SJSA1 (cell line): ENCODE measurements around the gene SPATA25. TPM values are rescaled to one million over a fixed set of nuclear protein-coding genes. Genes with fewer than 3 reads are reported as not detected.

Source experiments
- DNase-seq, 2 experiments: peaks; one replicate each; pipeline ENCODE4 v3.0.0-alpha.2; 2015 to 2020; ENCODE audit warnings: low spot score in 2 of 2, low read depth in 1 of 2
- H3K27ac ChIP-seq: fragments of 250-450 bp; sonication (Bioruptor Pico); 2 replicates; pipeline ENCODE4 v1.5.1; 2020; ENCODE audit warnings: mild to moderate bottlenecking, moderate library complexity
- H3K27me3 ChIP-seq: fragments of 250-450 bp; sonication (Bioruptor Pico); replicated peaks from 2 replicates; pipeline ENCODE4 v1.5.1; 2020; ENCODE audit warnings: mild to moderate bottlenecking, moderate library complexity
- H3K36me3 ChIP-seq: fragments of 250-450 bp; sonication (Bioruptor Pico); 2 replicates; pipeline ENCODE4 v1.5.1; 2020; ENCODE audit warnings: mild to moderate bottlenecking
- H3K4me1 ChIP-seq: fragments of 250-450 bp; sonication (Bioruptor Pico); replicated peaks from 2 replicates; pipeline ENCODE4 v1.6.1; 2021; ENCODE audit warnings: mild to moderate bottlenecking
- H3K4me3 ChIP-seq: fragments of 250-450 bp; sonication (Bioruptor Pico); 2 replicates; pipeline ENCODE4 v1.5.1; 2020; ENCODE audit warnings: mild to moderate bottlenecking
- H3K9me3 ChIP-seq: fragments of 250-450 bp; sonication (Bioruptor Pico); replicated peaks from 2 replicates; pipeline ENCODE4 v1.5.1; 2020; ENCODE audit warnings: mild to moderate bottlenecking
- total RNA-seq: library from RNA; depleted of rRNA; stranded (reverse); fragments of >200 nt; shearing (Covaris generic); gene quantifications from 2 replicates; pipeline ENCODE4 v1.2.3, GENCODE V29; 2014

The SPATA25 gene
- total RNA-seq, 1 experiment from 2014 or later, result 0.89 TPM

DNA sequence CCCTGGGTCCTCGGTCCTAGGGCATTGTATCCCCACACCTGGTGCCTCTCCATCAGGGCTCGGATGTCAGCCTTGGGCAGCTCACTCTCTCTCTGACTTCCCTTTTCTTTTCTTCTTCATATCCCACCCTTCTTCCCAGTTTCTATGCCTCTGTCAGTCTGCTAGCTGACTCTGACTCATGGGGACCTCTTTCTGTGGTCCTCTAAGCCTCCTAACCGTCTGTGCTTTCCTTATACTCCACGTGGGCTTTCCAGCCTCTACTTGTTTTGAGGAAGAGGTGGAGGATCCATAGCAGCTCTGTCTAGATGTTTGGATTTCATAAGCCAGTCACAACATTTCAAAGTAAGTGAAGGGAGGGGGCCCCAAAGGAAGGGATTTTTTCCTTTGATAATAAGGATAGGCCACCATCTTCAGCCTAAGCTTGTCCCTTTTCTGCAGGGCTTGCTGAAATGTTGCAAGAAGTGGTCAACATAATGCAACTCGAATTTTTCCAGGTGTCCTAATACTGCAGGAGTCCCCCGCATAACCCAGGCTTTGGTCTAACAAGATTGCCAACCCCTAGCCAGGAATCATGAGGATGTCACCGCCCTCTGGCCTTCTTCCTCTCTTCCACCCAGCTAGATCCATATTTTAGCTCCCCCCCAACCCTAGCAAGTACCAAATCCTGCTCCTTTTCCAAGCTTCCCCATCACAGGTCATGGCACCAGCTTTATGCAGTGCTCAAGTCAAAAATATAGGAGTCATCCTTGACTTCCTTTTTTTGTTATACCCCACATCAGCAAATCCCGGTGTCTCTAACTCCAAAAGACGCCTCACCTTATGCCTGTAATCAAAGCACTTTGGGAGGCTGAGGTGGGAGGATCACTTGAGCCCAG, 33.3 kb upstream of the SPATA25 start:
- H3K27ac ChIP-seq, result no peak overlapping the region
- H3K36me3 ChIP-seq, result no peaks in the 10 kb centered on the region
- no peaks in the 10 kb centered on the region for H3K27me3 ChIP-seq
- H3K9me3 ChIP-seq, result no peaks in the 10 kb centered on the region
- no peak for DNase-seq
- H3K4me3 ChIP-seq, result no peak overlapping the region
- H3K4me1 ChIP-seq, result peaks cover 5% of the 10 kb centered on the region

GRCh38 chr20:45919542-45920399, 32.3 kb upstream of the SPATA25 start:
- no peak for DNase-seq
- no peaks in the 10 kb centered on the region for H3K36me3 ChIP-seq
- no peak overlapping the region for H3K27ac ChIP-seq
- H3K4me1 ChIP-seq, result peaks cover 5% of the 10 kb centered on the region
- no peaks in the 10 kb centered on the region for H3K27me3 ChIP-seq
- no peak overlapping the region for H3K4me3 ChIP-seq
- no peaks in the 10 kb centered on the region for H3K9me3 ChIP-seq

GRCh38 chr20:45918779-45919537, 31.5 kb upstream of the SPATA25 start:
- no peaks in the 10 kb centered on the region for H3K27me3 ChIP-seq
- no peak for DNase-seq
- H3K4me3 ChIP-seq, result no peak overlapping the region
- H3K36me3 ChIP-seq, result no peaks in the 10 kb centered on the region
- no peak overlapping the region for H3K27ac ChIP-seq
- H3K9me3 ChIP-seq, result no peaks in the 10 kb centered on the region
- peaks cover under 1% of the 10 kb centered on the region for H3K4me1 ChIP-seq

- no peak overlapping the region for H3K27ac ChIP-seq
Observed at GRCh38 chr20:45918182-45918737, 30.8 kb upstream of the SPATA25 start.

GRCh38 chr20:45917790-45918141, 30.3 kb upstream of the SPATA25 start:
- Histone ChIP-seq H3K27me3 (no peaks in the 10 kb centered on the region), H3K9me3 (no peaks in the 10 kb centered on the region), H3K4me1 (no peaks in the 10 kb centered on the region), H3K4me3 (no peak overlapping the region), H3K27ac (no peak overlapping the region), H3K36me3 (no peaks in the 10 kb centered on the region)
- no peak for DNase-seq

More at GRCh38 chr20:45918182-45918737, 30.8 kb upstream of the SPATA25 start:
- Histone ChIP-seq H3K4me3 (no peak overlapping the region), H3K9me3 (no peaks in the 10 kb centered on the region), H3K27me3 (no peaks in the 10 kb centered on the region), H3K4me1 (no peaks in the 10 kb centered on the region), H3K36me3 (no peaks in the 10 kb centered on the region)
- no peak for DNase-seq

DNA sequence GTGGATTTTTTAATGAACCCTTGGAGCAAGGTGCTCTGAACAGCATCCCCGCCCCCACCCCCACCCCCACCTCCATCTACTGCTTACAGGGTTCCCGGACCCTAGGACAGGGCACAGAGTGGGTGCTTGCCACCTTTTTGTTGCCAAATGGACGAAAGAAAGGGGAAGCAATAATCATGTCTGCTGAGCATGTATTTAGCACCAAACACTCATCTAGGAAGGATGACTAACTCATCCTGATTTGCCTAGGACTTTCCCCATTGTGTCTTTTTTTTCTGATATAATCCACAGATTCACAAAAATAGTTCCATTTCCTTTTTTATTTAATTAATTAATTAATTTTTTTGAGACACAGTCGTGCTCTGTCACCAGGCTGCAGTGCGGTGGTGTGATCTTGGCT, 25.7 kb upstream of the SPATA25 start:
- Histone ChIP-seq H3K4me1 (peaks cover 13% of the 10 kb centered on the region), H3K27ac (no peak overlapping the region), H3K36me3 (no peaks in the 10 kb centered on the region), H3K4me3 (no peak overlapping the region), H3K9me3 (no peaks in the 10 kb centered on the region), H3K27me3 (no peaks in the 10 kb centered on the region)
- no peak for DNase-seq

DNA sequence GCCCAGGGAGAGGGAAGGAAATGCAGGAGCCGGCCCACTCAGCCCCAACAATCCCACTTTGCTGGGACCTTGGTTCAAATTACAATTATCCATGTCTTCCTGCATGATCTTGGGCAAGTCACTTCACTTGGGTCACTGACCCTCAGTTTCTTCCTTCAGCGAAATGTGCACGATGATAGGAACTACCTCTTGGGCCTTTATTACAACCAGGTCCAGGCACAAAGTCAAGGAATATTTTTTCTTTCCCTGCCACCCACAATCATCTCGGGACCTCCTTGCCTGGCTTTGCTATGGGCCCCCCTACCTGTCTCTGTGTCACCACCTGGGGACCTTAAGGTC, 24.9 kb upstream of the SPATA25 start:
- peak overlapping the region; percentile 27; the same call in 1 of the 2 replicates for H3K4me3 ChIP-seq
- no peaks in the 10 kb centered on the region for H3K9me3 ChIP-seq
- no peaks in the 10 kb centered on the region for H3K36me3 ChIP-seq
- H3K4me1 ChIP-seq, result peaks cover 13% of the 10 kb centered on the region
- H3K27me3 ChIP-seq, result no peaks in the 10 kb centered on the region
- H3K27ac ChIP-seq, result no peak overlapping the region
- no peak for DNase-seq

GRCh38 chr20:45911486-45912343, 24.3 kb upstream of the SPATA25 start, which contains the start of gene PLTP:
Gene PLTP (minus strand): TSS chr20:45912155. CDS start chr20:45911452, 703 bp downstream.
- H3K27me3 ChIP-seq, result no peaks in the 10 kb centered on the region
- H3K27ac ChIP-seq, result no peak within 1 kb of the TSS
- peak; percentile 56 to 74 for DNase-seq
- H3K4me3 ChIP-seq, result peak within 1 kb of the TSS; percentile 27
- peaks cover 13% of the 10 kb centered on the region for H3K4me1 ChIP-seq
- H3K9me3 ChIP-seq, result no peaks in the 10 kb centered on the region
- H3K36me3 ChIP-seq, result no peaks in the 10 kb centered on the region

DNA sequence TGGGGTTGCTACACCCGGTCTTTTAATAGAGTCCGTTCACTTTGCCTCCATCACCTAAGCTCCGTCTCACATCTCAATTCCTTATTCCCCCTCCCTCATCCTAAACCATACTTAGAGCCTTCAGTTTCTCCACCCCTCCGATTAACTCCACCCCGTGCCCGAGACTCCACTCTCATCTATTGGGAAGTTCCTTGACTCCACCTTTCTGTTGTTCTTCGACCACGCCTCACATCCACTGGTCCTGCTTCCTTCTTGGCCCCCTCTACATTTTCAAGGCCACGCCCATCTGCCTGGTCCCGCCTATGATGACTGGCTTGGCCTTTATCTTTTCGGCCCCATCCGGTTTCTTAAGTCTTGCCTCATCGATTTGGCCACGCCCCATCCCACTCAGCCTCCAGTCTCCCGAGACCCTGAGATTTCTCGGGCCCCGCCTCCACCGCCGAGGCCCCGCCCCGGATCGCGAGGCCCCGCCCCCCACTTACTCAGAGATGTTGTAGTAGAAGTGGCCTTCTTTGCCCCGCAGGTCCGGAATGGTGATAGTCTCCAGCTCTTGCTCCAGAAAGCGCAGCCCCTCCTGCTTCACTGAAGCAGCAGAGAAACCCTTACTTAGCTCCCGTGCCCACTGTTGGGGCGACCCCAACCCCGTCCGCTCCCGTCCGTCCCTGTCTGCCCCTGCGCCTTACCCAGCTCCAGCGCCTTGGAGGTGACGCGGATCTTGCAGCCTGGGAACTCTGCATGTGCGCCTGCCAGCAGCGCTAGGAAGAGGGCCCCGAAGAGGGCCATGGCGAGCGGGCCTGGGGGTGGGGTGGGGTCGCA, 23.5 kb upstream of the SPATA25 start:
- H3K27me3 ChIP-seq, result no peaks in the 10 kb centered on the region
- H3K9me3 ChIP-seq, result no peaks in the 10 kb centered on the region
- no peaks in the 10 kb centered on the region for H3K36me3 ChIP-seq
- peaks cover 16% of the 10 kb centered on the region for H3K4me1 ChIP-seq
- H3K4me3 ChIP-seq, result peak overlapping the region; percentile 27
- DNase-seq, result peak; percentile 94 to 99
- no peak overlapping the region for H3K27ac ChIP-seq

GRCh38 chr20:45909817-45910669, 22.6 kb upstream of the SPATA25 start:
- no peaks in the 10 kb centered on the region for H3K27me3 ChIP-seq
- no peaks in the 10 kb centered on the region for H3K9me3 ChIP-seq
- no peak for DNase-seq
- H3K4me1 ChIP-seq, result peaks cover 22% of the 10 kb centered on the region
- no peak overlapping the region for H3K27ac ChIP-seq
- H3K36me3 ChIP-seq, result no peaks in the 10 kb centered on the region
- no peak overlapping the region for H3K4me3 ChIP-seq

DNA sequence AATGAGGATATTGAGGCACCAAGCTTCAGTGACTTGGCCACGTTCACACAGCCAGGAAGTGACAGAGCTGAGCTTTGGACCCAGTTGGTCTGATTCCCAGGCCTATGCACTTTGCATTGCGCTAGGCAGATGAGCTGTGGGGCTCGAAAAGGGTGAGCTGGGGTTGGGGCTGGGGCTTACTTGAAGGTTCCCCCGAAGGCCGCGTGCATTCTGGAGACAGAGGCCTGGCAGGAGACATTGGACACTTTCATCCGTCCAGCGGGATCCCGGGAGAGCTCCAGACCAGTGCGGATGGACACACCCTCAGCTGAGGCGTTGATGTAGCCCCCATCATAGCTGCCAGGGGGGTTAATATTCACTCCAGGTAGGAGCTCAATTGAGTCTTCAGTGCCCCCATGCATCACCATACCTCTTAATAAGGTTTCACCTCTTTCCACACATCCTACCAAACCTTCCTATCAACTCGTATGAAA, 21.9 kb upstream of the SPATA25 start:
- H3K9me3 ChIP-seq, result no peaks in the 10 kb centered on the region
- H3K4me1 ChIP-seq, result peaks cover 22% of the 10 kb centered on the region
- no peak overlapping the region for H3K4me3 ChIP-seq
- H3K36me3 ChIP-seq, result no peaks in the 10 kb centered on the region
- H3K27ac ChIP-seq, result no peak overlapping the region
- H3K27me3 ChIP-seq, result no peaks in the 10 kb centered on the region
- no peak for DNase-seq
